Stimulated activated CD8-positive, alpha-beta memory T cell treated with anti-CD3 and anti-CD28 coated beads, Interleukin-7, amount 100 ng/mL, for 24 hours (primary cell): ENCODE data around the gene SOCS3.

Source experiments
- DNase-seq: peaks from one replicate; pipeline ENCODE4 v3.0.0-alpha.2; 2020; ENCODE audit warnings: low read depth

SOCS3 gene

DNA sequence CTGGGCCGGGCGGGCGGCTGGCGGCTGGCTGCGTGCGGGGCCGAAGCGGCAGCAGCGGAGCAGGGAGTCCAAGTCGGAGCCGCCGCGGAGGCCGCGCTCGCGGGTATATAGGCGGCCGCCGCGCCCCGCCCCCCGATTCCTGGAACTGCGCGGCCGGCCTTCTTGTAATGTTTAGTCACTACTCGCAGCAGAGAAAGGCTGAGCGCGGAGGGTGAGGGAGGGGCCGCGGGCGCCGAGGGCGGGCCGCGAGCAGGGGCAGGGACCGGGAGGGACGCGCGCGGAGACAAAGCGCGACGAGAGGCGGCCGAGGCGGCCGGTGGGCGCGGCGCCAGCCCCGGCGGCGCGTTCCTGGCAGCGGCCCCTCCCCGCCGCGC is at the start of gene SOCS3:
SOCS3 (minus strand) TSS at position 81 of the 374 bp plus-strand sequence. CDS start 982 bp downstream, outside the sequence.
- DNase-seq, result peak; percentile 78

- no peak for DNase-seq
These were observed 49.5 kb upstream of the SOCS3 start for GRCh38 chr17:78409191-78409928.

DNA sequence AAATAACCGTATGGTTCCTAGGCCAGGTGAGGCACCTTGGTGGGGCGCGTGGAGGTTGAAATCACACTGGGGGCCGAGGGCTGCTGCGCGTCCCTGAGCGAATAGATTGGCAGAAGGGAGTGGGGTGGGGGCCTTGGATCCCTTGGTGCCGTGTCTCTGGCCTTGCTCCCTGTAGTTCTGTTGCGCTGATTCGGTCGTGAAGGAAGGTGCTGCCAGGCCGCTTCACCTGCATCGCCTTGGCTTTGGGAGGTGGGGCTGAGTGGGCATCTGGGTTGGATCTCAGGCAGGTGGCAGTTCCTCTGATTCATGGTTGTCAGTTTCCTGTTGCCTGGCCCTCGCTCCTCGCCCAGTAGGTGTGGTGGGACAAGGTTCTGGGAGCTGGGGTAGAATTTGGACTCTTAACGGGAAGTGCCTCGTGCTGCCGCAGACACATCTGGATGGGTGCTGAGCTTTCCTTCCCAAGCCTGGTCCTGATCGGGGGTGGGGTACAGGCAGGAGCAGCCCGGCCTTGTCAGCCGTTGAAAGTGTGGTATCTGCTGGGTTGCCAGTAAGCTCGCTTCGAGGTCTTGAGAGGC is 48.7 kb upstream of the SOCS3 start:
- DNase-seq, result no peak

DNA sequence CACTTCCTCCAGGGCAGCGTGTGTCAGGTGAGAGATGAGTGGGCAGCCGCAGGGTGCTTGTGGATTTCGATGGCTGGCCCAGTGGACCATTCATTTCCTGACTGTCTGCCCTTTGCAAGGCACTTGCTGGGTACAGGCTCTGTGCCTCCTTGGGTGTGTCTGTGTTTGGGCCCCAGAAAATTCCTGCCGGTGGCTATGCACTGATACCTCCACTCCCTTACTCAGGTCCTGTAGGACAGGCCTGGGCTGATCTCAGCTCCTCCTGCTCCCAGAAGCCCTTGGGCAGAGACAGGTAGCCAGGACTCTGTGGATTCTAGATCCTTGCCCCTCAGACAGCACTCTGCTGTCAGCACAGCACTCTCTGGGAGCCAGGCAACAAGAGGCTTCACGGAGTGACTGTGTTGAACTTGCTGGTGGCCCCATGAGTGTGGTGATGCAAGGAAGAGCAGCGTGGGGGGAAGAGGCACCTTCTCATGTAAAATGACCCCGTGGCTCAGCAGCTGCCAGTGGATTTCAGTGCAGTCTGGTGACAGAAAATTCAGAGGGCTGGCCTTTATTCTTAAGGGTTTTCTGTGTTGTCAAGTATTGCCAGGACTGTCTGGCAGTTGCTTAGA is 47.6 kb upstream of the SOCS3 start:
- DNase-seq, result no peak

GRCh38 chr17:78406920-78407319 is 47.0 kb upstream of the SOCS3 start:
- DNase-seq, result no peak

DNA sequence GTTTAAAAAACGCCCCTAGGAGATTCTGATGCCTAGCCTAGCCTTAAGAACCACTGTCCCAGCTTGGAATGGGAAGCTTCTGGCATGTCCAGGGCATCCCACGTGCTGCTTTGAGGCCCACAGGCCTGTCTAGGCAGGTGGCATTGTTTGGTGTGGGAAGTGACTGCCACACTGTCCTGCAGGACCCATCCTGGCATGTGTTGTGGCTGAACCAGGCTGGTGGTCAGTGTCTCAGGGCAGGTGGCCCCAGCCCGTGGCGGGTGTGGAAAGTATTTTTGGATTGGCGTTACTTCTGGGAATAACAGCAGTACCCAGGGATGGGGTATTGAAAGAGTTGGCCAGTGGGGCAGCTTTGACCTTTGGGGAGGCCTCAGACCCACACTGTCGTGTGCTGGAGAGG is 46.5 kb upstream of the SOCS3 start:
- no peak for DNase-seq

DNA sequence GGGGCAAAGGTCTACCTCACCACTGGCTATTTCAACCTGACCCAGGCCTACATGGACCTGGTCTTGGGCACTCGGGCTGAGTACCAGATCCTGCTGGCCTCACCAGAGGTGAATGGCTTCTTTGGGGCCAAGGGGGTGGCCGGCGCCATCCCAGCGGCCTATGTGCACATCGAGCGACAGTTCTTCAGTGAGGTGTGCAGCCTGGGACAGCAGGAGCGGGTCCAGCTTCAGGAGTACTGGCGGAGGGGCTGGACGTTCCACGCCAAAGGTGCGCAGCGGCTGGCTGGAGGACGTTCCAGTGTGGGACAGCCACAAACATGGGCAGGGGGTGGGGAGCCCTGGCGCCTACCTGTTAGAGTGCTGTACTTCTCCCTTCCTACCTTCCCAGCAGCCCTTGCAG is 43.9 kb upstream of the SOCS3 start:
- DNase-seq, result no peak

DNA sequence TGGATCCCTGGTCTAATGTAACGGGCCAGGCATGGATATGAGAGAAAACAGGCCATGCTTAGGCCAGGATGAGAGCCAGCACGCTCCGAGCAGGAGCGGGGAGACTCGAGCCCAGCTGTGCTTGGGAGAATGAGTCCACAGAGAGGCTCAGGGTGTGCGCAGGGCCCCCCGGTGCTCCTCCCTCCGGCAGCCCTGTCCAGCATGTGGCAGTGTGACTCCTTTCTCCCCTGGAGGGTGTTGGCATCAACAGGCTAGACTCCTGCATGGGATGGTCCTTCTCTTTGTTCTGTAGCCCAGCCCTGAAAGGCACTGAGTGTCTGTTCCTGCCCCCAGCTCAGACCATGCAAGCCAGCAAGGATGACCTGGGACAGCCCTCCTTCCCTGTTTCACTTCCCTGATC is 42.0 kb upstream of the SOCS3 start:
- no peak for DNase-seq

DNA sequence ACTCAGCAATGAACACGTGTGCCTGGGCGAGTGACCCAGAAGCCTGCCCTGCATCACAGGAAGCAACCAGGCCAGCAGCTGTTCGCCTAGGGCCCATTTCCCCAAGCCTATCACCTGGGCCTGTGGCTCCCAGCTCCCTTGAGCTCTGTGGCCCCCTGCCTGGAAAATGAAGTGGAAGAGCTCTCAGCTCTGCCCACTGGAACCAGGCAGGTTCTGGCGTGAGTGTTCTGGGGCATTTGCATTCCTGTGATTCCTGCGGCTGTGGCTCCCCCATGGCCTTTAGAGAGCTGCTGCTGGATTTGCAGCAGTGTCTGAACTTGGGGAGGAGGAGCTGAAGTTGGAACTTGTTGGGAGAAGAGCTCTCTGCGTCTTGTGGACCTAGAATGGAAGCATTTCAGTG is 41.4 kb upstream of the SOCS3 start:
- no peak for DNase-seq

DNA sequence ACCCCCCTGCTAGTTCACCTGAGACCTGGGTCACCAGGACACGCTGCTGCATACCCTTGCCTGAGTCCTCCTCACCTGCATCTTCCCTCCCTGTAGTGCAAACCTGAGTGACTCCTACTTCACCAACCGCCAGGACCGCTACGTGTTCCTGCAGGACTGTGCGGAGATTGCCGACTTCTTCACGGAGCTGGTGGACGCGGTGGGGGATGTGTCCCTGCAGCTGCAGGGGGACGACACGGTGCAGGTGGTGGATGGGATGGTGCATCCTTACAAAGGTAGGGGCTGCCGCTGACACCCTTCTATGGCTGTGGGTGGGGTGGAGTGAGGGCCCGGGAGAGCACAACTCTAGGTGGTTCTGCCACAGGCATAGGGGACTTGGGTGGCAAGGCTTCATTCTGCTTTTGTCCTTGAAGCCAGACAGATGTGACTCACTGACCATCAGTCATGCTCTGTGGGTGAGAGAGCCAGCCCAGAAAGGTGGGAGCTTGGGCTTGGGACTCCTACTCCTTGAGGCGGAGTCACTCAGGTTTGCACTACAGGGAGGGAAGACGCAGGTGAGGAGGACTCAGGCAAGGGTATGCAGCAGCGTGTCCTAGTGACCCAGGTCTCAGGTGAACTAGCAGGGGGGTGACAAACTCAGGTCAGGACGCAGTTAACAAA is 40.8 kb upstream of the SOCS3 start:
- DNase-seq, result no peak

GRCh38 chr17:78399693-78400144 is 39.8 kb upstream of the SOCS3 start:
- no peak for DNase-seq

DNA sequence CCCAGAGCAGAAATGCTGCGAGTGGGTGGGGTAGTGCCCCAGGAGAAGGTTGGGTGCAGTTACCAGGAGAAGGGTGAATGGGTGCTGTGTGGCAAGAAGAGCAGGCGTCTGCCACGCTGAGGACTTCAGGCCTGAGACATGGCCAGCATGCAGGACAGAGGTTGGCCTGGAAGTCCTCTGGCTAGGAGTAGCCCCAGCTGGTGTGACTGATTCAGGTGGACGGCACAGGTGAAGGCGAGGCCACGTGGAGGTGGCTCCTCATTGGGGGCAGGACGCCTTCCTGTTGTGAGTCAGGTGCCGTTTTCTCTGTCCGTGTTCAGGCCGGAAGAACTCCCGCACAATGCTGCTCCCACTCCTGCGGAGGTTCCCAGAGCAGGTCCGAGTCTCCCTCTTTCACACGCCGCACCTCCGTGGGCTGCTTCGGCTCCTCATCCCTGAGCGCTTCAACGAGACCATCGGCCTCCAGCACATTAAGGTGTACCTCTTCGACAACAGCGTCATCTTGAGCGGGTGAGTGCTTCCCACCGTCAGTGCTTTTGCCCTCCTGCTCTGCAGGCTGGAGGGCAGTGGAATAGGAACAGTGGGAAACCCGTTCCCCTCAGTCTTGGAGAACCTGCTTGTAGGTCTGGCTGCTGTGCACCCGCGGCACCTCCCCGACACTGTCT is 39.3 kb upstream of the SOCS3 start:
- DNase-seq, result no peak

- no peak for DNase-seq
These were observed 38.5 kb upstream of the SOCS3 start for GRCh38 chr17:78398390-78398789.

GRCh38 chr17:78397681-78398101 is 37.8 kb upstream of the SOCS3 start:
- no peak for DNase-seq

DNA sequence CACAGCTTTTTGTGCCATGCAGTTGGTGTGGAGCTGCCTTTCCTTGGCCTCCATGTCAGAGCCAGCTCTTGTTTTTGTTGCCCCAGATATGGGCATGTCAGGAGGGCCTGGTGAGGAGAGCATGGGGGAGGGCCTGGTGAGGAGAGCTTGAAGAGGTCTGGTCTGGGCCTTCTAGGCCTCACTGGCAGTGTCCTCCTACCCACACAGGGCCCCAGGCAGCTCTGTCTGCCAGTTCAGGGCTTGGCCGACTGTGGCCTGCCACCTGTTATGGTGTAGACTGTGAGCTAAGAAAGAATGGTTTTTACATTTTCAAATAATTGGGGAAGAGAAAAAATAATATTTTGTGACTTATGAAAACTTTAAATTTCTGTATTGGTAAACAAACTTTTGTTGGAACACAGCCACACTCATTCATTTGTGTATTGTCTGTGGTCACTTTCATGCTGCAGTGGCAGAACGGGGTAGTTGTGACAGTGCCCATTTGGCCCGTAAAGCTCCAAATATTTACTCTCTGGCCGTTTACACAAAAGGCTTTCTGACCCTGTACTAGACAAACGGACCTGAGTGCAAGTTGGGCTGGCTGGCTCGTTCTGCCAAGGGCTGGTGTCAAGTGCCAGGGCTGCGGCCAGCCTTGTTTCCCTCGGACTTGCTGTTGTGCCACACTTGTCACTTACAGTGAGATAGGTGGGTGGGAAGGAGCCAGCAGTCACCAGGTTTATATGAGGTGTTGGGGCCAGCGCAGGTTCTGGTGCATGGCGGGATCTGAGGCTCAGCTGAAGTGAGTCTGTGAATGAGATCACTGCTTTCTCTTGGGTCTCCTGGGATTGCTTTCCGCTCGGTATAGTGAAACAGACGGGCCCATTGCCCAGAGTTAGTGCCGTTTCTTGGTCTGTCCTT is 36.8 kb upstream of the SOCS3 start:
- no peak for DNase-seq

DNA sequence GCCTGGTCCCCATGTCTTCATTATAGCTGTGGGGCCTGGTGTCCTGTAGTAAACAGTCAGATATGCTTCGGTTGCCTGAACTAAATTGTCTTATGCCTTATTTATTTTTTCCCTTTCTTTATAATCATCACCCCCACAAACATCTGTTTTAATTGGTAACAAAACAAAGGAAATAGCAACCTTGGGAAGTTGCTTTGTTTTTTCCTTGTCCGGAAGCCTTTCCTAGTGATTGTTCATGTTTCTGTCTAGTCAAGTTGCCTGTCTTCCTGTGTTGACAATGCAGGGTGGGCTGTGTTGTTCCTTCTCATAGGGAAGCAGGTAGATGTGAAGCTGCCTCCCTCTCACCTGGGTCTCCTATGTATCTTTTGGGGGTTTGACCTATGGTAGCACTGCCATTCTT is 35.3 kb upstream of the SOCS3 start:
- no peak for DNase-seq

GRCh38 chr17:78394209-78394608 is 34.3 kb upstream of the SOCS3 start:
- no peak for DNase-seq

DNA sequence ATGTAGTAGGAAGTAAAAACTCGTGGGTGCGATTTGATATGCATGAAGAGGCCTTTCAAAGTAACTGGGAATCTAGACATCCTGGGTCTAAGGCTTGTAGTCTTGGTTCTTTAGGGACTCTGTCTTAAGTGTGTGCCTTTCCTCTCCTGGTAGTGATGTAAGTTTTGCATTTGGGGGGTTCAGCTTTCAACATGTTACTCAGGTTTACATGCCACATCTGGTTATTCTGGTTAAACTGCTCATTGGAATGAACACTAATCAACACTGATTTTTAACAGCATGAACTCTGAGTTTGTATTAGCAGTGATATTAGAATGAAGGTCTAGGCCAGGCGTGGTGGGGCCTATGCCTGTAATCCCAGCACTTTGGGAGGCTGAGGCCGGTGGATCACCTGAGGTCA is 33.7 kb upstream of the SOCS3 start:
- DNase-seq, result no peak

DNA sequence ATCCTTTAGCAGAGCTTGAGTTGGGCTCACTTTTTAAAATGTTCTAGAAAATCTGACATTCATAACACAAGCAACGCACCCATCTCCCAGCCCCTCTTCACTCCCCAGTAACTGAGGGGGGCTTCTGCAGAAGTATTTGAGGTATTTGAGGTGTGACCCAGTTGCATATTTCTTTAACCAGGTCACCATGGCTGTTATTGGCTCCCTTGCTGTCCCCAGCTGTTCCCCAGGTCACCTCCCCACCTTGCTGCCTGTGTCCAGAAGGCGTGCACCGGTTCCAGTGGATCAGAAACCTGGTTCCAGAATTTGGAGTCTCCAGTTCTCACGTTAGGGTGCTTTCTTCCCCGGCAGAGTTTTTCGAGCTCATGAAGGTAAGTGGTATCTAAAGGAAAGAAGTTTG is 32.4 kb upstream of the SOCS3 start:
- DNase-seq, result no peak

GRCh38 chr17:78391843-78392242 is 32.0 kb upstream of the SOCS3 start:
- no peak for DNase-seq

GRCh38 chr17:78391051-78391431 is 31.2 kb upstream of the SOCS3 start:
- no peak for DNase-seq
